GM19328 (cell line): ENCODE data around the gene FAR2.
"Not testable (repeated sequence)": the region's sequence is repeated elsewhere in the genome, so short reads cannot be mapped to it uniquely, and the experiment has no call there.

Experiments used
- ATAC-seq: cut with Tn5 transposase; IDR thresholded peaks from one replicate; pipeline ENCODE4 v1.9.1; 2021; ENCODE audit warnings: mild to moderate bottlenecking, moderate library complexity; ENCODE audit not compliant: unreplicated experiment

Gene FAR2

GRCh38 chr12:29230800-29231560, 81.9 kb downstream of the FAR2 start:
- ATAC-seq = no peak

DNA sequence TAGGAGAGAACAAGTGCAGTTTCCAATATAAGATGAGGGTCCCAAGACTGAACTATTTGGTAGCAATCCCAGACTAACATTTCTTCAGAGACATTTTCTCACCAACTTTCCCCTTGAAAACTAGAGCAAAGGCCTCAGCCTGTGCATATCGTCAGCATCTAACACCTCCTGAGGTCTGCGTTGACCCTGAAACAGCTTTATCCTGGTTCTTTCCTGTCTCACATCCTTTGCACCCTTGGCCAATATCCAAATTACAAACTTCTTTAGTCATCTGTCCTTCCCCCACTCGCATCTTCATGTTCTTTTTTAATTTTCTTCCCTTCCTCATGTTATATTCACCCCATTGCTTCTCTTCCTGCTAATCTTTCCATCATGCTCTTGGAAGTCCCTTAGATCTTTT, 83.0 kb downstream of the FAR2 start:
- no peak for ATAC-seq

- ATAC-seq = no peak
Measured at GRCh38 chr12:29234552-29234951, 85.5 kb downstream of the FAR2 start.

DNA sequence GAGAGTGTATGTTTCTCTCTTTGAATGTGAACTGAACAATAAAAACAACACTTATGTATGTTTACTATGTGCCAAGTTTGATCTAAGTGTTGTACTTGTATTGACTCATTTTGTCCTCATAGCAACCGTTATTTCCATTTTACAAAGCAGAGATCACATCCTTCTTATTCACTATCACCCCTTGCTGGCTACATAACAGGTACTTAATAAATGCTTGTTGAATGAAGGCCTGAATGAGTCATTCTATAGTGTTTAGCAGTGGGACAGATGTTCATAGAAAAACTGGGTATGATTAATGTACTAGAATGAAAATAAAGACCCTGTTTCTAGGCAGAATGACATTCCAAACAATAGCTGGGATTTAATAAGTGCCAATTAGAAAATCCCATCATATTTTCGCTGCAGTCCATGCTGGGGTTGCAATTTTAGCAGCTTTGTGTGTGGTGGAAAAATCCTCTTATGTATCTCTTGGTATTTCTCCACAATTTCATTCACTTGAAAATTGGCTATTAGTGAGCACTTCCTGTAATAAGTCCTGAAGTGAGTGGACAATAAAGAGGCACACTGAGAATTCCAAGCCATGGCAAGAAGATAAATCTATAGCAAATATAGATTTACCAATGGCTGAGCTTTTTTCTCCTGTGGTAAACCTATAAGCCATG, 86.0 kb downstream of the FAR2 start:
- no peak for ATAC-seq

- no peak for ATAC-seq
Measured at GRCh38 chr12:29238822-29239291, 89.8 kb downstream of the FAR2 start.

GRCh38 chr12:29239336-29239735, 90.3 kb downstream of the FAR2 start:
- no peak for ATAC-seq

- no peak for ATAC-seq
Measured at GRCh38 chr12:29240441-29240840, 91.4 kb downstream of the FAR2 start.

- ATAC-seq = peak; percentile 74
Measured at GRCh38 chr12:29241821-29242591, 92.9 kb downstream of the FAR2 start.

- ATAC-seq = peak; percentile 9
Measured at GRCh38 chr12:29242921-29243431, 93.9 kb downstream of the FAR2 start.

GRCh38 chr12:29244159-29244765, 95.2 kb downstream of the FAR2 start:
- no peak for ATAC-seq

DNA sequence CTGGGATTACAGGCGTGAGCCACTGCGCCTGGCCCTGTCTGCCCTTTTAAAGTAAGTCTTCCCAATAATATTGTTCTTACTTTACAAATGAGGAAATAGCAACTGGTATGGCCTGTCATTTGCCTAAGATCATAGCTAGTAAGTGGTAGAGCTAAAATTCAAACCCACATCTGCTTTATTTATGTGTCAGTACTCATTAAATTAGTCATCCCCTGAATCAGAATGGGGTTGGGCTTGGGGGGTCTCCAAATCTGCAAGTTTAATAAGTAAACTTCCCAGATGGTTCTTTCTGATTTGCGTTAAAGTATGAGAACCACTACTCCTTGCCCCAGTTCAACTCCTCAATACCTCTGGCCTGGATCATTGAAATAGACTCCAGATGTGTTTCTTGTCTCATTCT, 96.2 kb downstream of the FAR2 start:
- no peak for ATAC-seq

- ATAC-seq = no peak
Measured at GRCh38 chr12:29249930-29250329, 100.9 kb downstream of the FAR2 start.

DNA sequence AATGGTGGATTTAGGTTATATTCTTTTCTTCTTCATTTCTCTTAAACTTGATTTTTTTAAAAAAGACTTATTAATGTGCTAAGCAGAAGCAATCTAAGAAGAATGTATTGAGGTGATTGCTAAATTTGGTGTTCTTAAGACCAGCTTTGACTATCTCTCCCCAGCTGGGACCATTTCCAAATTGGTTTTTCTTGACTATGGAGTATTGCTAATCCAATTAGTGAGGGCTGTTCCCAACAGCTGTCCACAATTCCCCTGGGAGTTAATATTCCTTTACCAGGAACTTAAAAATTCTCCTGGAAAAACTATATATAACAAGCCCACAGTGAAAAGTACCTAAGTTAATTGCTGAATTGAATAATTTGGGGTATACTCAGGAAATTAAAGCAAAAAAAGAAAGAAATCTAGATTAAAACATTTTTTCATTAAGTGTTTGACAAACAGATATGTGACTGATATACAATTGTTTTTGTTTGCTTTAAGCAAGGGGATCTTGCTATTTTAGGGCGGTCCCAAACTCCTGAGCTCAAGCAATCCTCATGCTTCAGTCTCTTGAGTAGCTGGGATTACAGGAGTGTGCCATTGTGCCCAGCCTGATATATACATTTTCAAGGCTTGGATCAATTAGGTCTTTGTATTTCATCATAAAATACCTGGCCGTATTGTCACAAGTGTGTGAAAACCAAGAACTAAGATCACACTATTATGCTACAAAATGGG, 105.0 kb downstream of the FAR2 start:
- no peak for ATAC-seq

- no peak for ATAC-seq
Measured at GRCh38 chr12:29255042-29255441, 106.0 kb downstream of the FAR2 start.

DNA sequence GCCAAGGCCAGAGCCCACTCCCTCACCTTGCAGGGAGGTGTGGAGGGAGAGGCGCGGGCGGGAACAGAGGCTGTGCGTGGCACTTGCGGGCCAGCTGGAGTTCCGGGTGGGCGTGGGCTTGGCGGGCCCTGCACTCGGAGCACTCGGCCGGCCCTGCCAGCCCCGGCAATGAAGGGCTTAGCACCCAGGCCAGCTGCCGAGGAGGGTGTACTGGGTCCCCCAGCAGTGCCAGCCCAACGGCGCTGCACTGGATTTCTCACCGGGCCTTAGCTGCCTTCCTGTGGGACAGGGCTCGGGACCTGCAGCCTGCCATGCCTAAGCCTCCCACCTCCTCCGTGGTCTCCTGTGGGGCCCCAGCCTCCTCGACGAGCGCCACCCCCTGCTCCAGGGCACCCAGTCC, 107.5 kb downstream of the FAR2 start:
- no peak for ATAC-seq

DNA sequence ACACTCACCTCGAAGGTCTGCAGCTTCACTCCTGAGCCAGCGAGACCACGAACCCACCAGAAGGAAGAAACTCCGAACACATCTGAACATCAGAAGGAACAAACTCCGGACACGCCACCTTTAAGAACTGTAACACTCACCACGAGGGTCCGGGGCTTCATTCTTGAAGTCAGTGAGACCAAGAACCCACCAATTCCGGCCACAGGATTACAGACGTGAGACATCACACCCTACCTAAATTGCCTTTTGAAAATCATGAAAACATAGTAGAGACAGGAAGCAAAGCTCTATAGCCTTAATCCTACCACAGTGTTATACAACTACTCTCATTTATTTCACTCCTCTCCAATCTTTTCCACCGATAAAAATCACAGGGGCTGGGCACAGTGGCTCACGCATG, 108.6 kb downstream of the FAR2 start:
- ATAC-seq = not testable (repeated sequence)

- no peak for ATAC-seq
Measured at GRCh38 chr12:29264424-29264823, 115.3 kb downstream of the FAR2 start.

DNA sequence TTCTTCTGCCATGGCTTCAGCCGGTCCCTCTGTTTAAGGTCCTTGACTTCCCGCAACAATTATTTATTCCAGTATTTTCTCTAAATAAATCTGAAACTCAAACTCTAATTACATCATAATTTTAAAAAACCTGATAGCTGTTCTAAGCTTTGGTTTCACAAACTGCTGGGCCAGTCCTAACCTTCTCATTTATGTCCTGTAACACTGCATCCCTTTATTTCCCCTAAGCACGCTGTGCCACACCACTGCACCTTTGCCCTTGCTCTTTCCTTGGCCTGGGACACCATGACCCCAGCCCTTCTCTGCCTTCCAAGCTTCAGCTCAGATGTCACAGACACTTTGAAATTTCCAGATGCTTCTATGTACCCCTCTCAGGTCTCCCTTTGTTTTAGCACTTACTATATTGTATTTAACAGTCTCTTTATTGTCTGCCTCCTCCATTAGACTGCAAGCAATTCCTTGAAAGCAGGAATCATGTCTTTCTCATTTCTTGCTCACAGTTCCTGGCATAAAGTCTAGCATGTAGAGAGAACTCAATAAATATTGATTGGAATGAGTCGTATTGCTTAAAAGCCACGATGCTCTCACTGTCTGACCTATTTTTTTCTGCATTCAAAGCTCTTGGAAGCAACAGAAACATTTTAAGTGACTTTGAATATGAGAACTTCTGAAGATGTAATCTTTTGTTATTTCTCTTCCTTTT, 120.8 kb downstream of the FAR2 start:
- ATAC-seq = no peak

GRCh38 chr12:29270446-29270845, 121.4 kb downstream of the FAR2 start:
- ATAC-seq = no peak
